ENCODE results near the gene PAK1IP1. TPM values are rescaled to one million over a fixed set of nuclear protein-coding genes. Genes with fewer than 3 reads are reported as not detected.
"Not testable (repeated sequence)": the region's sequence is repeated elsewhere in the genome, so short reads cannot be mapped to it uniquely, and the experiment has no call there.

Gene PAK1IP1
- polyA plus RNA-seq, 1 experiment: 10.8 TPM

- ChIA-PET CTCF (no interaction called here), POLR2A (no interaction called here)
- DNase-seq (ENCODE audit: low read depth): no peak
- no peaks in the 10 kb centered on the region for H3K27me3 ChIP-seq (ENCODE audit: control insufficient read depth, insufficient read depth, low read length)
- no peak overlapping the region for H3K4me3 ChIP-seq (ENCODE audit: low read depth, low read length)
- 0 out of 2 replicates have a peak, but pooled peaks cover 1% of the 10 kb centered on the region for H3K36me3 ChIP-seq (ENCODE audit: control insufficient read depth, insufficient read depth, low read length)
- TF ChIP-seq, protein P1, sequence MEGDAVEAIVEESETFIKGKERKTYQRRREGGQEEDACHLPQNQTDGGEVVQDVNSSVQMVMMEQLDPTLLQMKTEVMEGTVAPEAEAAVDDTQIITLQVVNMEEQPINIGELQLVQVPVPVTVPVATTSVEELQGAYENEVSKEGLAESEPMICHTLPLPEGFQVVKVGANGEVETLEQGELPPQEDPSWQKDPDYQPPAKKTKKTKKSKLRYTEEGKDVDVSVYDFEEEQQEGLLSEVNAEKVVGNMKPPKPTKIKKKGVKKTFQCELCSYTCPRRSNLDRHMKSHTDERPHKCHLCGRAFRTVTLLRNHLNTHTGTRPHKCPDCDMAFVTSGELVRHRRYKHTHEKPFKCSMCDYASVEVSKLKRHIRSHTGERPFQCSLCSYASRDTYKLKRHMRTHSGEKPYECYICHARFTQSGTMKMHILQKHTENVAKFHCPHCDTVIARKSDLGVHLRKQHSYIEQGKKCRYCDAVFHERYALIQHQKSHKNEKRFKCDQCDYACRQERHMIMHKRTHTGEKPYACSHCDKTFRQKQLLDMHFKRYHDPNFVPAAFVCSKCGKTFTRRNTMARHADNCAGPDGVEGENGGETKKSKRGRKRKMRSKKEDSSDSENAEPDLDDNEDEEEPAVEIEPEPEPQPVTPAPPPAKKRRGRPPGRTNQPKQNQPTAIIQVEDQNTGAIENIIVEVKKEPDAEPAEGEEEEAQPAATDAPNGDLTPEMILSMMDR (IDR thresholded peaks at IDR 0.05; ENCODE audit: insufficient read depth, low read depth, low read length): no peak
Measured at GRCh38 chr6:10713962-10714361, 19.2 kb downstream of the PAK1IP1 start.

- H3K4me3 ChIP-seq (ENCODE audit: low read depth, low read length): peak overlapping the region; percentile 39
- ChIA-PET POLR2A (no interaction called here), CTCF (interaction anchor here (0.6 to 3.7 kb wide), 5 partner anchors 8 to 241 kb away, joined by 3 to 12 read pairs (median 4); no protein-coding TSS in a partner anchor)
- TF ChIP-seq, protein P1 (IDR thresholded peaks at IDR 0.05; ENCODE audit: insufficient read depth, low read depth, low read length): no peak
- no peaks in the 10 kb centered on the region for H3K36me3 ChIP-seq (ENCODE audit: control insufficient read depth, insufficient read depth, low read length)
- H3K27me3 ChIP-seq (ENCODE audit: control insufficient read depth, insufficient read depth, low read length): no peaks in the 10 kb centered on the region
- DNase-seq (ENCODE audit: low read depth): no peak
Measured at GRCh38 chr6:10719296-10719963, 24.7 kb downstream of the PAK1IP1 start.

GRCh38 chr6:10719964-10720264 is 25.1 kb downstream of the PAK1IP1 start:
- no peaks in the 10 kb centered on the region for H3K36me3 ChIP-seq (ENCODE audit: control insufficient read depth, insufficient read depth, low read length)
- no peaks in the 10 kb centered on the region for H3K27me3 ChIP-seq (ENCODE audit: control insufficient read depth, insufficient read depth, low read length)
- H3K4me3 ChIP-seq (ENCODE audit: low read depth, low read length): peak overlapping the region; percentile 39
- ChIA-PET POLR2A (no interaction called here), CTCF (interaction anchor here (0.6 to 3.7 kb wide), 4 partner anchors 9 to 242 kb away, joined by 3 to 12 read pairs (median 4); no protein-coding TSS in a partner anchor)
- no peak for DNase-seq (ENCODE audit: low read depth)
- TF ChIP-seq, protein P1 (IDR thresholded peaks at IDR 0.05; ENCODE audit: insufficient read depth, low read depth, low read length): no peak

- H3K36me3 ChIP-seq (ENCODE audit: control insufficient read depth, insufficient read depth, low read length): peaks cover 1% of the 10 kb centered on the region; the same call in 1 of the 2 replicates
- peak overlapping the region; percentile 39 for H3K4me3 ChIP-seq (ENCODE audit: low read depth, low read length)
- ChIA-PET POLR2A (no interaction called here), CTCF (interaction anchor here (0.6 to 3.7 kb wide), 4 partner anchors 9 to 242 kb away, joined by 3 to 12 read pairs (median 4); no protein-coding TSS in a partner anchor)
- H3K27me3 ChIP-seq (ENCODE audit: control insufficient read depth, insufficient read depth, low read length): no peaks in the 10 kb centered on the region
- TF ChIP-seq, protein P1 (IDR thresholded peaks at IDR 0.05; ENCODE audit: insufficient read depth, low read depth, low read length): no peak
- no peak for DNase-seq (ENCODE audit: low read depth)
Measured at GRCh38 chr6:10720265-10720959, 25.6 kb downstream of the PAK1IP1 start.

- CTCF ChIA-PET: interaction anchor here (1.1 to 3.7 kb wide), 2 partner anchors 10 to 22 kb away, joined by 3 to 12 read pairs; no protein-coding TSS in a partner anchor
- H3K27me3 ChIP-seq (ENCODE audit: control insufficient read depth, insufficient read depth, low read length); H3K36me3 ChIP-seq (ENCODE audit: control insufficient read depth, insufficient read depth, low read length); DNase-seq (ENCODE audit: low read depth); POLR2A ChIA-PET: not testable (repeated sequence)
- H3K4me3 ChIP-seq (ENCODE audit: low read depth, low read length): peak overlapping the region; percentile 39
Measured at GRCh38 chr6:10720960-10721849, 26.4 kb downstream of the PAK1IP1 start.

Measured in BJ (cell line).